Hypothalamus (tissue), 51 donors: ENCODE results near the gene BEGAIN.

ENCODE experiments used
- DNase-seq, 51 donors: peaks; one replicate each; lab custom pipeline; 2025; lab: John Stamatoyannopoulos, UW

BEGAIN gene

DNA sequence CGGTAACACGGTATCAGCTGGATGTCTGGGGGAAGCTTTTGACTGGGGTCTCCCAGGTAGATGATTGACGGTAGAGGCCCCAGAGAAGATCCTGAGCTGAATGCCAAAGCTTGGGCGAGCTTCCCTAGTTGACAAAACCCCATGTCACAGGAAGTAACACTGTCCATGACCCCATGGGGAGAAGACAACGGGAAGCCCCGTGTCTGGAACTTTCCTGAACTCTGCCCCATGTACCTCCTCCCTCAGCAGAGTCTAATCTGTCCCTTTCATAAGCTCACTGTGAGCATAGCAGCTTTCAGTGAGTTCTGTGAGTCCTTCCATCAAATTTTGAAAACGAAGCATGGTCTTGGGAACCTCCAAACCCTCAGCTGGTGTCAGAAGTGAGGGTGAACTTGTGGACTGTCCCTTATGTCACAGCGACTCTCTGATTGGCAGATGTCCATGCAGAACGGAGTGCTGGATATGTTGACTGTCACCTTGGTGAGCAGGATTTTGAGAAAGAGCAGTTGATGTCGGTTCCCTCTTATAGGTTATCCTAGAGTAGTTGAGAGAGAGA lies 29.7 kb upstream of the BEGAIN start:
- no peak for DNase-seq

DNA sequence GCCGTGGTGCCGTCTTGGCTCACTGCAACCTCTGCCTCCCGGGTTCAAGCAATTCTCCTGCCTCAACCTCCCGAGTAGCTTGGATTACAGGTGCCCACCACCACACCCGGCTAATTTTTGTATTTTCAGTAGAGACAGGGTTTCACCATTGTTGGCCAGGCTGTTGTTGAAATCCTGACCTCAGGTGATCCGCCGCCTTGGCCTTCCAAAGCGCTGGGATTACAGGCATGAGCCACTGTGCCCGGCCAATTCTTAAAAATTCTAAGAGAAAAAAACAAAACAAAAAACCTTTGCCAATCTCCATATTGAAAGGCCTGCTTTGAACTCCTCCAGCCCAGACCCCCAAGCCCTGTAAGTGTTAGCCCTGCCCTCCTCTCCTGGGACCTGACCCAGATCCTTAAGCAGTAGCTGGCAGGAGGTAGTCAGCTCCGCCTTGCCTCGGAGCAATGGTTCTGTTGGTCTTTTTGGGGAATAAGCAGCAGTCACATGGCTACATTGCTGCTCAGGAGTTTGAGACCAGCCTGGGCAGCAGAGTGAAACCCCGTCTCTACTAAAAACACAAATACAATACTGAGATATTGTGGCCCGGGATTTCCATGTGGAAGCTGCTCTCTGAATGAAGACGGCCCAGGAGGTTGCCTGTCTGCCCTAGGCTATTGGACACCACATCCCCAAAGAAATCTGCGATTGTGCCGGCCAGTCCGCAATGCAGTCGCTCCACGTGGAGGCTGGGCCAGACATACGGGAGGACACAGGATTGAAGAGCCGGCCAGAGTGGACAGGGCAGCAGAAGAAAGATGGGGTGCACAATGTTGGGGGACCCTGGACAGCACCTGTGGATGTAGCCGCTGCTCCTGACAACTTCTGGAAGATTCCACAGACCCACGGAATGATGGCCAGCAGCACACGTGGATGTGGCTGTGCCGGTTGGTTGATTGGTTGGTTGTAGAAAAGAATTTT lies 28.8 kb upstream of the BEGAIN start:
- no peak for DNase-seq

- no peak for DNase-seq
Observed at GRCh38 chr14:100614803-100615202, 27.6 kb upstream of the BEGAIN start.

DNA sequence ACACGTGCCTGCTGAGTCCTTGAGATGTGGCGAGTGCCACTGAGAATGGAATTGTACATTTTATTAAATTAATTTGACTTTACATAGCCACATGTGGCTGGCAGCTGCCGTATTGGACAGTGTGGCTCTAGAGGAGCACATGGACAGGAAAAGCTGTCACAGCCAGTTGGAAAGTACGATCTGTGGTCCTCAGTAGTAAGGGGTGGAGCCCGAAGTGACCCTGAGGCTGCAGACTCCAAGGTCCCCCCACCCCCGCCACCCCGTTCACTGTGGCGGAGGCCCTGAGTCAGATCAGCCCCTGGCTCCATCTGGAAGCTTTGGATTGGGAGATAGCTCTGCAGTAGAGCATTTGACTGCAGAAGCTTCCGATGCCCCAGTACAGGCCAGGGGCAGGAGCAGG lies 25.8 kb upstream of the BEGAIN start:
- no peak for DNase-seq

- no peak for DNase-seq
Observed at GRCh38 chr14:100611811-100612480, 24.7 kb upstream of the BEGAIN start.

DNA sequence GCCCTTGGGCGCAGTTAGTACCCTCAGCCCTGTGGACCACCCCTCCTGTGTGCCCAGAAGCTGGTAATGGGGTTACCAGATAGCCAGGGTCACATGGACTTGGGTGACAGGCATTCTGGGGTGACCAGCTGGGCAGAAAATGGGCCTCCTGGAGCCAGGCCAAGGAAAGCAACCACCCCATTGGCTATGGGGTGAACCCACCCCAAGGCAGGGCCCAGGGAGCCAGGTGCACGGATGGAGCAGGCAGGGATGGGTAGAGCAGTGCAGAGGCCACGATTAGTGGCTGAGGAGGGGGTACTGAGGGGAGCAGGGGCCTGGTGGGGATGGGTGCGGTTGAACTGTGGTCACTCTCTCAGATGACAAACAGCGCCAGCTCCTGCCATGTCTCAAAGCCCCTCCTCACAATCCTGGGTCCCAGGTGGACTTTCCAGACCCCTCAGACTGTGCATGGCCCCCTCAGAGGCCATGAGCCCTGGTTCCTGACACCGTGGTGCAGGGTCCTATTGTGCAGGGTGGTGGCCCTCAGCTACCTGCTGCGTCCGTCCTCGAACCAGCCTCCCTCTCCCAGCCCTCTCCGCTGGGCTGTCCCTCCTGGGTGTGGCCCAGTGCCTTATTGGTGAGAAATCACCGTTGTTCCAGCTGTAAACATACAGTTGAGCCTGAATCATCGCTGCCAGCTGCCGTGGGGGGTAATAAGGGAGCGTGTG lies 23.4 kb upstream of the BEGAIN start:
- DNase-seq = no peak

- DNase-seq = no peak
Observed at GRCh38 chr14:100609941-100610391, 22.7 kb upstream of the BEGAIN start.

- DNase-seq = no peak
Observed at GRCh38 chr14:100609331-100609870, 22.2 kb upstream of the BEGAIN start.

DNA sequence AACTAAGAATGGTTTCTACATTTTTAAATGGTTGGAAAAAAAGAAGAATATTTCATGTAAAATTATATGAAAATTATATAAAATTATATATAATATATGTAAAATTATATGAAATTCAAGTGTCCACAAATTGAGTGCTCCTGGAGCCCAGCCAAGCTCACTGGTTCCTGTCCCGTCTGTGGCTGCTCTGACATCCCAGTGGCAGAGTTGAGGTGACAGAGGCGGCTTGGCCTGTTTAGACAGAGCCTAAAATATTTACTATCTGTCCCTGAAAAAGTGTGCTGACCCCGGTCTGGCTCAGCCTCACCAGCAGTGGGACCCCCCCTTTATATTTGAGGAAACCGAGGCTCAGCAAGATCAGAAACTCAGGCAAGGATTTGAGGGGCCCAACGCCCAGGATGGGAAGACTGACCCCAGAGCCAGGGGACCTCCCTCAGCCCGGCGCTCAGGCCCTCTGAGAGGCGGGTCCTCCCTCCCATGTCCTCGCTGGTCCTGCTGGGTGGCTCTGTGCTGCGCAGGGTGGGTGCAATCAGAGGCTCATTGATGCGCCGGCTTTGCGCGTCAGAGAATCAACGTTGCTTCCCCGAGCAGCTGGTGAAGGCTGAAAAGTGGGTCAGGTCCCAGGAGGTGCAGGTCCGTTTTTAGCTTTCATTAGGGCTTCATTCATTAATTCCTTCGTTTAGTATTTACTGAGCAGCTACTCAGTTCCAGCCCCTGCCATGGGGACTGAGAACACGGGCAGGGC lies 21.5 kb upstream of the BEGAIN start:
- no peak for DNase-seq

DNA sequence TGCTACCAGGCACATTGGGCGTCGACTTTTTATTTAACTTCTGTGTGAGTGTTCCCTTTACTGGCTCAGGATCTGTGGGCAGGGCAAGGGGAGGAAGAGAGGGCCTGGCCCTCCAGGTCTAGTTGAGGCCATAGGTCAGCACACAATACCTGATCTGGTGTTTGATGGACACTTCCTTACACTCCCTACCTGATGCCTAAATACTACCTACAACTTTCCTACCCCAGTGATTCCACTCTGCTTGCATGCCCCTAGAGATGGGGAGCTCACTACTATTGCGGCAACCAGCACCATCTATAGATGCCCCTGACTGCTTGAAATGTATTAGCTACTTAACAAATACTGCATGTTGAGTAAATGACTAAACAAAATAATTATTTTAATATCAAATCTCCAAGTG lies 20.8 kb upstream of the BEGAIN start:
- no peak for DNase-seq

- DNase-seq = no peak
Observed at GRCh38 chr14:100607611-100607956, 20.4 kb upstream of the BEGAIN start.

DNA sequence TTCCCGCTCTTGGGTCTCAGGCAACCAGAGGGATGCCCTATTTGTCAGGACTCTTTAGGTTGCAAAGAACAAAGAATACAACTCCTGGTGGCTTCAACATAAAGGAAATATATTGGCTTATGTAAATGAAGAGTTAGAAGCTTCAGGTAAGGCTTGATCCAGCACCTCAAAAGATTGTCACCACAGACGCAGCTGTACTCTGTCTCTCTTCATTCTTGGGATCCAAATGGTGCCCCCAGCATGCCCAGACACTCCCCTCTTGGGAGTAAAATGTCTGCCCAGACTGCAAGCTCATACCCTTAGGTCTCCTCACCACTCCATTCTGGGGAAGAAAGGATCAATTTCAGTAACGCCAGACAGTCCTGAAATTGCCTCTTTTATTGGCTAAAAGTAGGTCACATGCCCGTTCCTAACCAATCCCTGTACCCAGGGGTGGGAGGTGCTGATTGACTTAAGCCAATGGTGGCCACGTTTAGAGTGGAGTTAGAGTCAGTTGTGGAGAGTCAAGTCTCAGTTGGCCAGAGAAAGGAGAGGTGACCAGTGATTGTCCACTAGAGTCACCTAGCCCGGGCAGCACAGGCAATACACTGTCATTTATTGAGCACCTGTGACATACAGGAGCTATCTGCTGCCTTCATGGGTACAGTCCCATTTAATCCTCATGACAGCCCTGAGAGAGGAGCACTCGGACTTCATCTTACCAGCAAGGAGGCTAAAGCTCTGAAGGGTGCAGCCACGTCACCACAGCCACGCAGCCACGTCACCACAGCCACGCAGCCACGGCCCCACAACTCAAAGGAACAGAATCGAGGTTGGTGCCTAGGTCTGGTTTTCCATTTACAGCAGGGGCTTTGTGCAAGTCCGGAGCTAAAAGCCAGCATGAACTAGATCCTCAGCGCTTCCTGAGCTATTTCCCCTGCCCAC lies 19.7 kb upstream of the BEGAIN start:
- DNase-seq = no peak

DNA sequence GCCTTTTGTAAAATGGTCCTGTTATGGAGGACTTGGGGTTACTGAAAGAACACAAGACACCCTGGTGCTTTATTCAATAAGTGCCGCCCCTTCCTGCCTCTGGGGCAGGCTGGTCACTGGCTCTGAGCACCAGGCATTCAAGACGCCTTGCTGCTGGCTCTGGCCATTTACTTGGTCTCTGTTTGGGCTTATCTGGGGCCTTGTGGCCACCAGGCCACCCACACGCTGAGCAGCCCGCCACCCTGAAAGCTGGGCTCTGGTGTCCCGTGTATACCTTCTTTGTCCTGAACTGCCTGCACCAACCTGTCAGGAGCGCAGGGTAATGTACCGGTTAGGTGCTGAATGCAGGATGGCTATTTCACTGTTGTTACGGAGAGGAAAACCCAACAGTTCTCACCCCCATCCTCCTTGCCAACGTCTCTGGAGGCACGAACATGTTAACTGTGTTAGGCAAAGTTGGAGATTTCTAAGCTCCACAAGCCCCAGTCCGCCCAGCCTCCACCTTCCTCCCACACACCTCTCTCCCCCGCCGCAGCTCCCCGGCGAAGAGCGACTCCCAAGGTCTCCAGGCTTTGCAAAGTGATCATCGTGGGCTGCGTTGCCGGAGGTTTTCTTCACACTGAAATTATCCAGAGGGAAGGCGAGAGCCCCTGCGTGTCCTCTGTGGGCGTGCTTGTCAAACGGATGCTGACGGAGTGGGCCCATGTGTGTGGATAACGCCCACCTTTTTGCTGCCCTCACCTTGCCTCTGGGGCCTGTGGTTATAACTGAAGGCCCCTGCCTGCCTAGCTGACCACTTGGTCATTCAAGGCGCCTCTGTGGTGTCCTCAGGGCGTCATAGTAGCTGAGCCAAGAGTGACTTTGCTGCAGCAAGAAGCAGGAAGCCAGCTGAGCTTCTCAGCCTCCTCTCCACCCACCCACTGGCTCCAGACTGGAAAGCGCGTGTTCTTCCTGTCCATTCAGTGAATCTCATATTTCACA lies 18.8 kb upstream of the BEGAIN start:
- peak in 1 of 51 donors; percentile 54 for DNase-seq

DNA sequence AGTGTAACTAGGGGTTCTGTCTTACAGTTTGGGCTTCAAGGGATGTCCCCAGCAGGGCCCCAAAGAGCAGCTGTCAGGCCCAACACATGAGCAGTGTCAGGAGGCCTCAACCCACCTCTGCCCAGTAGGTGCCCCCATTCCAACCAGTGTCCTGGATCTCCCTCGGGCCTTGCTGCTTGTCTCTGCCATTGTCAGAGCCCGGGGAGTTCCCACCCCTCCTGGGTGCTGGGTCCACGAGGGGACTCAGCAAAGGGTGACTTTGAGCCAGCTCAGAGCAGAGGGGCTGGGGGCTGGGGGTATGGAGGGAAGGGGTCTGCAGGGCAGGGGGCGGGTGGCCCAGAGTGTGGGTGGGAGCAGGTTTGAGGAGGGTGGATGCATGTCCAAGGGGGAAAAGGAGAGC lies 18.0 kb upstream of the BEGAIN start:
- no peak for DNase-seq

DNA sequence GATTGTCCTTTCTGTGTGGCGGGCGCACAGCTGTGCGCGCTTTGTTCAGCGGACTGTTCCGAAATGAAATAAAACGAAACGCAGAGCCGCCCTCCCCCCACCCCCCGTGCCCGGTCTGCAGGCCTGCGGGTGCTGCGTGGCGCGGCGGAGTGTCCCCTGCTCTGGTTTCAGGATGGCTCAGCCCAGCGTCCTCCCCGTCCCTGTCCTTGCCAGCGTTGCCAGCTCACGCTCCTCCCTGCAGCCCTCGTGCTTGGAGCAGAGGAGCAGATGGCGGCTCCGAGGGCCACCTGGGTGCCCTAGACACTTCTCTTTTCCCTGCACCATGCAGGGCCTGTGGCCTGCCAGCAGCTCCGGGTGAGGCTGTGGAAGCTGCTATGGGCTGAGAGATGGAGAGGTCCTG lies 17.5 kb upstream of the BEGAIN start:
- no peak for DNase-seq

GRCh38 chr14:100604121-100604501 lies 16.9 kb upstream of the BEGAIN start:
- DNase-seq = no peak

DNA sequence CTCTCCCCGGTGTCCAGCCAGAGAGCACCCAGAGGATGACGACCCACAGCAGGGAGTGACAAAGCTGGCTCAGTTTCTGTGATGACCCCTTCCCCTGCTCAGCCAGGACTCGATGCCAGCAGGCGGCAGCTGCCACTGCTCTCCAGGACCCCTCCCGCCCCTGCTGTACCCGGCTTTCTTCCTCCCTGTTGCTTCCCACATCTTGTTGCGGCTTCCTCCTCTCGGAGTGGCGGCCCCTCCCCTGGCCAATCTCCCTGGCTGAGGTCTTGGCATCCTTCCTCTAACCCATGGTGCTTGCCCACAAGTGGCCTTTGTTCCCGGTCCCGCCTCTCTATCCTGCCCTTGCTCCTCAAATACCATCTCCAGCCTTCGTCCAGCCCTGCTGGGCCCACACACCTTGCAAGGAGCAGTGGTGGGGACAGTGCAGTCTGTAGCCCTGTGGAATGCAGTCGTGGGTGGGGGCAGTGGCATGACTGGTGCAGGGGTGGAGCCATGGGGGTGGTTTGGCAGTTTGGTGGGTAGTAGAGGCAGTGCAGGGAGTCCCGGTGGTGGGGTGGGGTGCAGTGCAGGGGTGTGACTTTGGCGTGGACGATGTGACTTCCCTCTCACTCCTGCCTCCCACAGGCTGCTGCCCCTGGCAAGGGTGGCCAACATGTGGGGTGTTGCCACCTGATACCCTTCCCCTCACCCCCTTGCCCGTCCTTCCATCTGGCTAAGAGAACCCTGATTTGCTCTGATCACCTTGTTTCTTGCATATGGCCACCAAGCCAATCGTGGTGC lies 16.3 kb upstream of the BEGAIN start:
- no peak for DNase-seq
